MG63 (cell line): ENCODE measurements around the gene TMEM38B. TPM values are rescaled to one million over a fixed set of nuclear protein-coding genes. Genes with fewer than 3 reads are reported as not detected.
"Not testable (repeated sequence)": the region's sequence is repeated elsewhere in the genome, so short reads cannot be mapped to it uniquely, and the experiment has no call there.

ENCODE experiments used
- DNase-seq: peaks from one replicate; pipeline ENCODE4 v3.0.0-alpha.2; 2020
- H3K27me3 ChIP-seq: fragments of 250-450 bp; sonication (Bioruptor Pico); 2 replicates; pipeline ENCODE4 v1.5.1; 2020; ENCODE audit warnings: mild to moderate bottlenecking, moderate library complexity
- H3K36me3 ChIP-seq: fragments of 250-450 bp; sonication (Bioruptor Pico); 2 replicates; pipeline ENCODE4 v1.5.1; 2020; ENCODE audit warnings: mild to moderate bottlenecking, moderate library complexity
- H3K4me3 ChIP-seq: fragments of 250-450 bp; sonication (Bioruptor Pico); 2 replicates; pipeline ENCODE4 v1.5.1; 2020; ENCODE audit warnings: mild to moderate bottlenecking, moderate library complexity
- H3K9me3 ChIP-seq: fragments of 250-450 bp; sonication (Bioruptor Pico); 2 replicates; pipeline ENCODE4 v1.5.1; 2020; ENCODE audit warnings: mild to moderate bottlenecking, moderate library complexity
- total RNA-seq: library from RNA; depleted of rRNA; stranded (reverse); fragments of >200 nt; shearing (Covaris generic); gene quantifications from 2 replicates; pipeline ENCODE4 v1.2.3, GENCODE V29; 2014; ENCODE audit warnings: low replicate concordance

Gene TMEM38B
- total RNA-seq, 1 experiment from 2014 or later = 6.8 TPM

- H3K36me3 ChIP-seq, H3K9me3 ChIP-seq, DNase-seq, H3K27me3 ChIP-seq, H3K4me3 ChIP-seq: not testable (repeated sequence)
These were observed 9.3 kb downstream of the TMEM38B start for GRCh38 chr9:105703638-105704037.

GRCh38 chr9:105706156-105706555, 11.8 kb downstream of the TMEM38B start:
- H3K9me3 ChIP-seq = no peaks in the 10 kb centered on the region
- no peaks in the 10 kb centered on the region for H3K27me3 ChIP-seq
- no peaks in the 10 kb centered on the region for H3K36me3 ChIP-seq
- no peak overlapping the region for H3K4me3 ChIP-seq
- DNase-seq = no peak

GRCh38 chr9:105708405-105708804, 14.1 kb downstream of the TMEM38B start:
- DNase-seq = no peak
- no peak overlapping the region for H3K4me3 ChIP-seq
- no peaks in the 10 kb centered on the region for H3K27me3 ChIP-seq
- H3K36me3 ChIP-seq = no peaks in the 10 kb centered on the region
- no peaks in the 10 kb centered on the region for H3K9me3 ChIP-seq

GRCh38 chr9:105710638-105711037, 16.3 kb downstream of the TMEM38B start:
- DNase-seq = no peak
- Histone ChIP-seq H3K27me3 (no peaks in the 10 kb centered on the region), H3K9me3 (no peaks in the 10 kb centered on the region), H3K4me3 (no peak overlapping the region), H3K36me3 (no peaks in the 10 kb centered on the region)

- no peaks in the 10 kb centered on the region for H3K36me3 ChIP-seq
- H3K27me3 ChIP-seq = no peaks in the 10 kb centered on the region
- H3K9me3 ChIP-seq = no peaks in the 10 kb centered on the region
- no peak overlapping the region for H3K4me3 ChIP-seq
- DNase-seq = no peak
These were observed 17.5 kb downstream of the TMEM38B start for GRCh38 chr9:105711867-105712266.

GRCh38 chr9:105712297-105712696, 18.0 kb downstream of the TMEM38B start:
- no peak for DNase-seq

GRCh38 chr9:105712773-105713172, 18.4 kb downstream of the TMEM38B start:
- no peaks in the 10 kb centered on the region for H3K9me3 ChIP-seq
- no peak overlapping the region for H3K4me3 ChIP-seq
- no peak for DNase-seq
- no peaks in the 10 kb centered on the region for H3K36me3 ChIP-seq
- H3K27me3 ChIP-seq = no peaks in the 10 kb centered on the region

More at GRCh38 chr9:105712297-105712696, 18.0 kb downstream of the TMEM38B start:
- H3K27me3 ChIP-seq = no peaks in the 10 kb centered on the region
- H3K4me3 ChIP-seq = no peak overlapping the region
- no peaks in the 10 kb centered on the region for H3K9me3 ChIP-seq
- no peaks in the 10 kb centered on the region for H3K36me3 ChIP-seq

GRCh38 chr9:105713260-105714019, 19.1 kb downstream of the TMEM38B start:
- no peaks in the 10 kb centered on the region for H3K9me3 ChIP-seq
- H3K27me3 ChIP-seq = no peaks in the 10 kb centered on the region
- H3K4me3 ChIP-seq = no peak overlapping the region
- no peaks in the 10 kb centered on the region for H3K36me3 ChIP-seq
- DNase-seq = no peak

- Histone ChIP-seq H3K27me3 (no peaks in the 10 kb centered on the region), H3K9me3 (no peaks in the 10 kb centered on the region), H3K4me3 (no peak overlapping the region), H3K36me3 (no peaks in the 10 kb centered on the region)
- DNase-seq = no peak
These were observed 19.6 kb downstream of the TMEM38B start for GRCh38 chr9:105714020-105714331.

GRCh38 chr9:105716146-105716545, 21.8 kb downstream of the TMEM38B start:
- Histone ChIP-seq H3K9me3 (no peaks in the 10 kb centered on the region), H3K27me3 (no peaks in the 10 kb centered on the region), H3K4me3 (no peak overlapping the region), H3K36me3 (no peaks in the 10 kb centered on the region)
- no peak for DNase-seq

- Histone ChIP-seq H3K36me3 (no peaks in the 10 kb centered on the region), H3K9me3 (no peaks in the 10 kb centered on the region), H3K27me3 (no peaks in the 10 kb centered on the region), H3K4me3 (no peak overlapping the region)
- no peak for DNase-seq
These were observed 27.8 kb downstream of the TMEM38B start for GRCh38 chr9:105722099-105722498.

GRCh38 chr9:105725370-105725769, 31.0 kb downstream of the TMEM38B start:
- DNase-seq = no peak
- Histone ChIP-seq H3K4me3 (no peak overlapping the region), H3K9me3 (no peaks in the 10 kb centered on the region), H3K27me3 (no peaks in the 10 kb centered on the region), H3K36me3 (no peaks in the 10 kb centered on the region)

GRCh38 chr9:105728230-105728629, 33.9 kb downstream of the TMEM38B start:
- not testable (repeated sequence) for H3K4me3 ChIP-seq, H3K36me3 ChIP-seq, DNase-seq, H3K9me3 ChIP-seq, H3K27me3 ChIP-seq

GRCh38 chr9:105731420-105731819, 37.1 kb downstream of the TMEM38B start:
- DNase-seq, H3K4me3 ChIP-seq, H3K27me3 ChIP-seq, H3K9me3 ChIP-seq, H3K36me3 ChIP-seq: not testable (repeated sequence)

GRCh38 chr9:105735366-105735765, 41.0 kb downstream of the TMEM38B start:
- DNase-seq = no peak

GRCh38 chr9:105737205-105737604, 42.9 kb downstream of the TMEM38B start:
- Histone ChIP-seq H3K9me3 (peaks cover 7% of the 10 kb centered on the region; the same call in 1 of the 2 replicates), H3K27me3 (no peaks in the 10 kb centered on the region), H3K36me3 (no peaks in the 10 kb centered on the region), H3K4me3 (no peak overlapping the region)
- DNase-seq = no peak

More at GRCh38 chr9:105735366-105735765, 41.0 kb downstream of the TMEM38B start:
- Histone ChIP-seq H3K27me3 (no peaks in the 10 kb centered on the region), H3K36me3 (no peaks in the 10 kb centered on the region), H3K4me3 (no peak overlapping the region), H3K9me3 (peaks cover 7% of the 10 kb centered on the region; the same call in 1 of the 2 replicates)

- Histone ChIP-seq H3K9me3 (no peaks in the 10 kb centered on the region), H3K4me3 (no peak overlapping the region), H3K36me3 (no peaks in the 10 kb centered on the region), H3K27me3 (no peaks in the 10 kb centered on the region)
- DNase-seq = no peak
These were observed 47.7 kb downstream of the TMEM38B start for GRCh38 chr9:105742088-105742487.

GRCh38 chr9:105747325-105747724, 53.0 kb downstream of the TMEM38B start:
- H3K36me3 ChIP-seq, H3K4me3 ChIP-seq, H3K27me3 ChIP-seq, DNase-seq, H3K9me3 ChIP-seq: not testable (repeated sequence)
